ENCODE results near the gene TMEM52. TPM values are rescaled to one million over a fixed set of nuclear protein-coding genes. Genes with fewer than 3 reads are reported as not detected.

The TMEM52 gene
- polyA plus RNA-seq, 1 of the 3 experiments (the other 2 are of a cell fraction), result 4.8 TPM

- Histone ChIP-seq H3K27ac (ENCODE audit: low read depth in 2 of 2, low read length in 1 of 2) (peak overlapping the region; percentile 31 to 35), H3K4me2 (no peak overlapping the region), H3K4me3 (ENCODE audit: low read depth in 2 of 2, low read length in 1 of 2) (no peak overlapping the region), H3K27me3 (ENCODE audit: insufficient read depth) (no peaks in the 10 kb centered on the region), H3F3A (replicated peaks; ENCODE audit: insufficient read depth) (peaks cover 13% of the 10 kb centered on the region), H4K20me1 (ENCODE audit: insufficient read depth) (peaks cover 100% of the 10 kb centered on the region), H3K79me2 (ENCODE audit: insufficient read depth) (peaks cover 100% of the 10 kb centered on the region), H3K9me2 (no peaks in the 10 kb centered on the region), H3K36me3 (replicated peaks in 1 of 2; ENCODE audit: control insufficient read depth in 1 of 2, insufficient read depth in 2 of 2, low read length in 1 of 2) (peaks cover 3 to 10% of the 10 kb centered on the region in 2 experiments), H3K9me3 (no peaks in the 10 kb centered on the region), H3K4me1 (ENCODE audit: control insufficient read depth in 1 of 2, insufficient read depth in 2 of 2, low read depth in 1 of 2, low read length in 1 of 2) (peaks cover 0 to 21% of the 10 kb centered on the region in 2 experiments; a peak in 2 of 4 replicates), H3K9ac (no peak overlapping the region), H2AFZ (ENCODE audit: low read depth) (no peak overlapping the region)
- POLR2A ChIA-PET, result interaction anchor here (0.6 to 1.2 kb wide), 4 partner anchors 25 to 60 kb away, joined by 3 to 12 read pairs (median 6); no protein-coding TSS in a partner anchor
- TF ChIP-seq TCF12 (IDR thresholded peaks at IDR 0.05) (no peak), CHD2 (IDR thresholded peaks at IDR 0.05; ENCODE audit: low read length, partially characterized antibody) (no peak), ELF1 (IDR thresholded peaks at IDR 0.05) (no peak), GATA2 (CRISPR knock-in tag; IDR thresholded peaks at IDR 0.05) (peak; percentile 94), NRF1 (IDR thresholded peaks at IDR 0.05; ENCODE audit: low read depth, low read length) (no peak), EP300 (IDR thresholded peaks at IDR 0.05; ENCODE audit: borderline replicate concordance in 1 of 2, low read depth in 1 of 2, low read length in 1 of 2) (peak in 1 of 2 experiments; percentile 56; a peak in 1 of 4 replicates), MEF2A (IDR thresholded peaks at IDR 0.05; ENCODE audit: borderline replicate concordance, low read depth) (no peak), RCOR1 (IDR thresholded peaks at IDR 0.05; ENCODE audit: low read length) (peak; percentile 53; the same call in 1 of the 2 replicates), FOSL2 (IDR thresholded peaks at IDR 0.05; ENCODE audit: borderline replicate concordance, low read depth) (no peak), CTCF (IDR thresholded peaks at IDR 0.05) (no peak), POLR2AphosphoS5 (IDR thresholded peaks at IDR 0.05; ENCODE audit: low read depth, low read length) (no peak), SMC3 (IDR thresholded peaks at IDR 0.05; ENCODE audit: low read depth, low read length) (no peak; the same call in 1 of the 2 replicates), RAD21 (IDR thresholded peaks at IDR 0.05; ENCODE audit: low read length) (no peak), MXI1 (IDR thresholded peaks at IDR 0.05; ENCODE audit: low read depth, low read length) (peak; percentile 62; the same call in 1 of the 2 replicates), TEAD4 (IDR thresholded peaks at IDR 0.05; ENCODE audit: borderline replicate concordance, insufficient read depth) (no peak), JUND (IDR thresholded peaks at IDR 0.05) (no peak), USF2 (IDR thresholded peaks at IDR 0.05; ENCODE audit: borderline replicate concordance, low read depth, low read length) (no peak)
- CTCF ChIA-PET, result interaction anchor here (1.1 to 4.6 kb wide), 5 partner anchors 11 to 94 kb away, joined by 3 to 15 read pairs (median 4); no protein-coding TSS in a partner anchor
- WGBS (ENCODE audit: low lambda C conversion rate), result 56% methylated on average over 4 of the region's 4 CpGs
- peak; percentile 58 for DNase-seq
Observed at GRCh38 chr1:1883092-1883873, 35.8 kb downstream of the TMEM52 start.

Data from SK-N-SH (cell line).